ENCODE results near the gene SLC2A9. TPM values are rescaled to one million over a fixed set of nuclear protein-coding genes. Genes with fewer than 3 reads are reported as not detected.

The SLC2A9 gene
- total and polyA plus RNA-seq, 2 of the 8 experiments (the other 6 are each of a cell fraction or from before 2014, with no cell fraction given) = 0.20 to 0.26 TPM

DNA sequence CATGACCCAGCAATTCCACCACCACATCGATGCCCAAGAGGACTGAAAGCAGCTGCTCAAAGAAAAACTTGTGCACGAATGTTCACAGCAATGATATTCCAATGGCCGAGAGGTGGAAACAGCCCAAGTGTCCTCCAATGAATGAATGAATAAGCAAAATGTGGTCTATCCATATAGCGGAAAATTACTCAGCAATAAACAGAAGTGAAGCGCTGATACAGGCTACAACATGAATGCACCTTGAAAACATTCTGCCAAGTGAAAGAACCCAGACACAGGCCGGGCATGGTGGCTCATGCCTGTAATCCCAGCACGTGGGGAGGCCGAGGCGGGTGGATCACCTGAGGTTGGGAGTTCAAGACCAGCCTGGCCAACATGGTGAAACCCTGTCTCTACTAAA is 5.2 kb upstream of the SLC2A9 start:
- no peak overlapping the region for H3K14ac ChIP-seq (ENCODE audit: insufficient read length)
- CTCF ChIA-PET (ENCODE audit: partially characterized antibody) = interaction anchor here (0.7 to 1.5 kb wide), 3 partner anchors 10 to 261 kb away, joined by 3 to 5 read pairs (median 3); no protein-coding TSS in a partner anchor

More for the DNA sequence above, 5.2 kb upstream of the SLC2A9 start:
- no peak overlapping the region for H3K18ac ChIP-seq (ENCODE audit: extremely low read depth, low read length)
- no peak overlapping the region for H2BK15ac ChIP-seq (ENCODE audit: low read length)
- H3K23me2 ChIP-seq (ENCODE audit: low read depth, low read length) = no peaks in the 10 kb centered on the region
- no peak overlapping the region for H2AFZ ChIP-seq (ENCODE audit: low read length)
- peaks cover 0 to 2% (median 0%) of the 10 kb centered on the region in 4 experiments; a peak in 1 of 7 replicates for H3K4me1 ChIP-seq (replicated peaks in 1 of 4; ENCODE audit: control insufficient read depth in 3 of 4, insufficient read depth in 4 of 4, low read length in 3 of 4)
- WGBS, 2 experiments (ENCODE audit: extremely low coverage in 1 of 2, insufficient coverage in 1 of 2, insufficient read length in 1 of 2, insufficient replicate concordance in 2 of 2, low coverage in 1 of 2, low lambda C conversion rate in 2 of 2, missing lambda C conversion rate in 1 of 2) = 73% methylated on average over 9 of the region's 9 CpGs; no CpG with 5 or more reads in 1 of the 2 experiments
- POLR2A ChIA-PET (ENCODE audit: partially characterized antibody) = no interaction called here
- no peak overlapping the region for H3K27ac ChIP-seq (ENCODE audit: low read depth, low read length)
- H2BK120ac ChIP-seq (replicated peaks; ENCODE audit: low read depth, low read length) = no peak overlapping the region
- H3K9me3 ChIP-seq (ENCODE audit: insufficient read depth in 2 of 2, low read depth in 1 of 2, low read length in 1 of 2) = no peaks in the 10 kb centered on the region
- H4K5ac ChIP-seq (ENCODE audit: insufficient read length, low read depth, low read length) = no peak overlapping the region
- H3K56ac ChIP-seq (replicated peaks; ENCODE audit: insufficient read length, low read depth, low read length) = no peak overlapping the region
- FAIRE-seq (no peak), DNase-seq (ENCODE audit: low read depth in 1 of 2, low spot score in 2 of 2) (no peak)
- no peak overlapping the region for H2BK12ac ChIP-seq (ENCODE audit: low read depth, low read length)
- no peak overlapping the region for H2BK20ac ChIP-seq (ENCODE audit: low read length)
- H3K9ac ChIP-seq (replicated peaks in 1 of 4; ENCODE audit: extremely low read depth in 1 of 4, low read depth in 3 of 4, low read length in 3 of 4) = no peak overlapping the region
- 0 out of 2 replicates have a peak, but pooled peaks cover 2% of the 10 kb centered on the region for H3K79me1 ChIP-seq (ENCODE audit: low read depth, low read length)
- no peak overlapping the region for H3K4me3 ChIP-seq (ENCODE audit: extremely low read depth in 1 of 4, insufficient read depth in 2 of 4, low read depth in 3 of 4, low read length in 4 of 4)
- no peak overlapping the region for H3K4ac ChIP-seq (replicated peaks; ENCODE audit: insufficient read length, low read depth, low read length)
- H3K79me2 ChIP-seq (ENCODE audit: control insufficient read depth in 1 of 2, insufficient read depth in 2 of 2, low read length in 2 of 2) = no peaks in the 10 kb centered on the region
- no peak overlapping the region for H4K91ac ChIP-seq (replicated peaks; ENCODE audit: insufficient read length, low read length)
- no peak overlapping the region for H3K23ac ChIP-seq (ENCODE audit: insufficient read length)
- H4K20me1 ChIP-seq (replicated peaks in 1 of 2; ENCODE audit: control insufficient read depth in 1 of 2, insufficient read depth in 2 of 2, low read length in 2 of 2) = no peaks in the 10 kb centered on the region
- no peak for TF ChIP-seq SP4 (IDR thresholded peaks at IDR 0.05; ENCODE audit: low read length)
- no peak for TF ChIP-seq POLR2A (IDR thresholded peaks at IDR 0.05; ENCODE audit: control extremely low read depth in 1 of 2, low read depth in 2 of 2, low read length in 2 of 2)
- no peak for TF ChIP-seq TCF12 (IDR thresholded peaks at IDR 0.05; ENCODE audit: low read depth, low read length)
- TF ChIP-seq, protein P1, sequence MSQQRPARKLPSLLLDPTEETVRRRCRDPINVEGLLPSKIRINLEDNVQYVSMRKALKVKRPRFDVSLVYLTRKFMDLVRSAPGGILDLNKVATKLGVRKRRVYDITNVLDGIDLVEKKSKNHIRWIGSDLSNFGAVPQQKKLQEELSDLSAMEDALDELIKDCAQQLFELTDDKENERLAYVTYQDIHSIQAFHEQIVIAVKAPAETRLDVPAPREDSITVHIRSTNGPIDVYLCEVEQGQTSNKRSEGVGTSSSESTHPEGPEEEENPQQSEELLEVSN (IDR thresholded peaks at IDR 0.05) = no peak
- no peak for TF ChIP-seq RFX5 (IDR thresholded peaks at IDR 0.05; ENCODE audit: borderline replicate concordance, low read depth, low read length)
- no peak for TF ChIP-seq EP300 (IDR thresholded peaks at IDR 0.05; ENCODE audit: borderline replicate concordance in 1 of 2, low read depth in 2 of 2, low read length in 2 of 2)
- no peak for TF ChIP-seq SUZ12 (IDR thresholded peaks at IDR 0.05; ENCODE audit: low read length)
- TF ChIP-seq HDAC2 (IDR thresholded peaks at IDR 0.05; ENCODE audit: borderline replicate concordance in 1 of 2, low read depth in 2 of 2, low read length in 2 of 2) = no peak
- no peak for TF ChIP-seq KDM1A (IDR thresholded peaks at IDR 0.05; ENCODE audit: borderline replicate concordance, low read length)
- no peak for TF ChIP-seq EGR1 (IDR thresholded peaks at IDR 0.05; ENCODE audit: borderline replicate concordance, low read depth, low read length)
- no peak for TF ChIP-seq CHD1 (IDR thresholded peaks at IDR 0.05; ENCODE audit: low read depth, low read length)
- H4K8ac ChIP-seq (ENCODE audit: extremely low read depth, insufficient read depth, low read length) = no peak overlapping the region
- H3K36me3 ChIP-seq (ENCODE audit: control insufficient read depth in 2 of 4, insufficient read depth in 4 of 4, low read length in 3 of 4) = no peaks in the 10 kb centered on the region
- no peaks in the 10 kb centered on the region; a peak in 1 of 7 replicates for H3K27me3 ChIP-seq (replicated peaks in 1 of 4; ENCODE audit: control insufficient read depth in 3 of 4, extremely low read depth in 1 of 4, insufficient read depth in 3 of 4, low read length in 3 of 4)
- H2BK5ac ChIP-seq (ENCODE audit: low read depth, low read length) = no peak overlapping the region
- H2AK5ac ChIP-seq (ENCODE audit: low read depth, low read length) = no peak overlapping the region
- H3K4me2 ChIP-seq (ENCODE audit: insufficient read depth in 1 of 2, low read depth in 2 of 2, low read length in 2 of 2) = no peak overlapping the region
